Stimulated activated naive CD4-positive, alpha-beta T cell treated with Interleukin-2 at 50 U/mL for 16 hours (primary cell): ENCODE data around the gene GNPDA1.

Experiments
- DNase-seq: peaks from one replicate; lab custom pipeline; 2025; lab: John Stamatoyannopoulos, UW

The GNPDA1 gene

GRCh38 chr5:141957367-141957996, 55.3 kb downstream of the GNPDA1 start:
- DNase-seq, result no peak

GRCh38 chr5:141954194-141954593, 58.6 kb downstream of the GNPDA1 start:
- DNase-seq, result no peak

DNA sequence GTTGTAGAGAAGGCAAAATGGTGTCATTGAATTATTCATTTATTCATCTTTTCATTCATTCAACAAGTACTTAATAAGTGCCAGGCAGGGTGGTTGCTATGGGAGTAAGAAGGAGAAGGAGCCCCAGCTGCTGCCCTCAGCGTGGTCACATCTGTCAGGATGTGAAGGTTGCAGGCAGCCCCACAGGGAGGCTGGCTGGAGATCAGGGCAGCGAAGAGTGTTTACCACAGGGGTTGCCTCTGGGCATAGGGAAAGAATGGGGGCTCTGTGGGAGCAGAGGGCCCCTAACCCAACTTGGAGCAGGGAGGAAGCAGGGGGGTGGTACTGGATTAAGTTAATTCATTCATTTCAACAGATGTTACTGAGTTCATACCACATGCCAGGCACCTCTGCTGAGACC, 60.8 kb downstream of the GNPDA1 start:
- DNase-seq, result no peak

DNA sequence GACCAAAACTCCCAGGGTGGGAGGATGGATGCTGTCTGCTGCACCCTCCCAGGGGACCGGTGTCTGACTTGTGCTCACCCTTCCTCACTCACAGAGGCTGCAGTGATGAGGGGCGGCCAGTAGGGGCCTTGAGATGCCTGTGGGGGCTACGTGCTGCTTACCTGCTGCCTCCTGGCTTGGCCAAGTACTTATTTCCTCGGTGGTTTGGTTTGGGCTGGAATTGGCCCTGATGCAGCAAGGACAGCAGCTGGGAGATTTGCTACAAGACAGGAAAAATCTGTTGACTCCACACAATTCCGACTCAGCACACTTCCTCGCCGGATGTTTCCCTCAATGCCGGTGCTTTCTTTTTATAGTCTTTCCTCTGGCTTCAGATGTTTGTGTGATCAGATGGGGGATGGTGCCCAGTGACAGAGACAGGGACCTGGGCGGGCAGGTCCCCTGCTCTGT, 61.5 kb downstream of the GNPDA1 start:
- DNase-seq, result no peak
